ENCODE results near the gene LRRC51. TPM values are rescaled to one million over a fixed set of nuclear protein-coding genes. Genes with fewer than 3 reads are reported as not detected.

Gene LRRC51
- polyA plus RNA-seq, 3 donors: 1.3 to 1.9 (median 1.6) TPM

DNA sequence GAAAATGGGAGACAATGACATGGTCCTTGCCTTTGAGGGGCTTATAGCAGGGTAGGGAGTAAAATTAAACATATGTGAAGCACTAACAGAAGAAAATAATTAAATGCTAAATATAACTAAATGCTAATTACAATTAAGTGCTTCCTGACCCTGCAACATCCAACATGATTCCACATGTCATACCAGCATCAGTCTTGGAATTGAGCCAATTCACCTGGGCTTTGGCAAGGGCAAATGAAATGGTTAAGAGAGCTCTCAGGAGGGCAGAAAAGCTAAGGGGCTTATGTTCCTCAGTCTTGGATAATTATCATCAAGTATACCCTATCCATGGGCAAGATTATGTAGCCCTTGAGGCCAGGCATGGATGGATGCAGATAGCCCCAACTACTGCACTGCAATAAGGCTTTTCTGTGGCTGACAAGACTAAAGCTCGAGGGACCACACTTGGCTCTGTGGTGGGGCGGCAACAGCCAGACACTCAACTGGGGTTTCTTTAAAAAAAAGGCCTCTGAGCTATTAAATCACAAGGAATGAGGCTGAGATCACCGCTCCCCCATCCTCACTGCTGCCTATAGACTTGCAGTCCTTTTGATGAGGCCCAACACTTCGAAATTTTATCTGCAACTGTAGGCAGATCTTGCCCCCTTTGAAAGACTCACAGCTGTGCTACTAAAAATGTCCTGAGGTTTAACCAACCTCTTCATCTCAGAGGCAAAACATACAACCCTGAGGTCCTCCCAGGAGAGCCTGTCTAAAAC is 42.9 kb upstream of the LRRC51 start:
- TF ChIP-seq CTCF (IDR thresholded peaks at IDR 0.05): no peak
- WGBS (ENCODE audit: insufficient coverage): 78% methylated on average over 4 of the region's 4 CpGs
- H3K79me2 ChIP-seq (ENCODE audit: insufficient read depth, low read length): peaks cover 94% of the 10 kb centered on the region

GRCh38 chr11:72038491-72038890 is 42.2 kb upstream of the LRRC51 start:
- WGBS (ENCODE audit: insufficient coverage): 56% methylated on average over 2 of the region's 2 CpGs
- Histone ChIP-seq H4K20me1 (ENCODE audit: insufficient read depth, low read length) (peaks cover 27% of the 10 kb centered on the region), H2AFZ (ENCODE audit: insufficient read depth, low read depth, low read length, poor library complexity, severe bottlenecking) (no peak overlapping the region), H3K36me3 (replicated peaks in 1 of 2; ENCODE audit: control insufficient read depth in 1 of 2, insufficient read depth in 2 of 2, low read length in 2 of 2) (peaks cover 21 to 44% of the 10 kb centered on the region in 2 donors), H3K9me3 (replicated peaks in 1 of 2; ENCODE audit: control insufficient read depth in 1 of 2, insufficient read depth in 1 of 2, low read length in 2 of 2) (no peaks in the 10 kb centered on the region), H3K27me3 (ENCODE audit: control insufficient read depth in 2 of 2, insufficient read depth in 2 of 2, low read length in 2 of 2) (no peaks in the 10 kb centered on the region), H3K4me1 (ENCODE audit: control insufficient read depth in 1 of 2, insufficient read depth in 2 of 2, low read length in 2 of 2) (peaks cover 33 to 43% of the 10 kb centered on the region in 2 donors), H3K4me3 (replicated peaks in 1 of 3; ENCODE audit: low read depth in 2 of 3, low read length in 3 of 3) (no peak overlapping the region), H3K4me2 (replicated peaks; ENCODE audit: extremely low read depth, low read length, poor library complexity, severe bottlenecking) (peak overlapping the region; percentile 93), H3K27ac (ENCODE audit: low read depth in 1 of 2, low read length in 2 of 2) (peak overlapping the region in 1 of 2 donors; percentile 95), H3K9ac (ENCODE audit: insufficient read depth, low read length, poor library complexity, severe bottlenecking) (no peak overlapping the region), H3K79me2 (ENCODE audit: insufficient read depth, low read length) (peaks cover 94% of the 10 kb centered on the region)
- Mint-ChIP-seq H3K4me1 (peaks cover 6% of the 10 kb centered on the region), H3K27me3 (ENCODE audit: low read depth in 3 of 3) (no peaks in the 10 kb centered on the region), H3K36me3 (peaks cover 34 to 48% of the 10 kb centered on the region in 2 donors), H3K27ac (peak overlapping the region in 1 of 7 donors; percentile 49), H3K4me3 (peak overlapping the region in 1 of 2 donors; percentile 2), H3K9me3 (no peaks in the 10 kb centered on the region)
- intact Hi-C loops (cut with micrococcal nuclease): no loop called here
- no peak for TF ChIP-seq CTCF (IDR thresholded peaks at IDR 0.05)
- no peak for DNase-seq

More for the DNA sequence above, 42.9 kb upstream of the LRRC51 start:
- Mint-ChIP-seq H3K4me3 (no peak overlapping the region), H3K9me3 (no peaks in the 10 kb centered on the region), H3K27me3 (ENCODE audit: low read depth in 3 of 3) (no peaks in the 10 kb centered on the region), H3K27ac (peak overlapping the region in 2 of 7 donors; percentile 26 to 85), H3K36me3 (peaks cover 33 to 50% of the 10 kb centered on the region in 2 donors), H3K4me1 (peaks cover 11% of the 10 kb centered on the region)
- peaks cover 31% of the 10 kb centered on the region for H4K20me1 ChIP-seq (ENCODE audit: insufficient read depth, low read length)
- intact Hi-C loops (cut with micrococcal nuclease): no loop called here
- no peak overlapping the region for H3K4me3 ChIP-seq (replicated peaks in 1 of 3; ENCODE audit: low read depth in 2 of 3, low read length in 3 of 3)
- peaks cover 22 to 49% of the 10 kb centered on the region in 2 donors for H3K36me3 ChIP-seq (replicated peaks in 1 of 2; ENCODE audit: control insufficient read depth in 1 of 2, insufficient read depth in 2 of 2, low read length in 2 of 2)
- H2AFZ ChIP-seq (ENCODE audit: insufficient read depth, low read depth, low read length, poor library complexity, severe bottlenecking): no peak overlapping the region
- DNase-seq: no peak
- no peak overlapping the region for H3K9ac ChIP-seq (ENCODE audit: insufficient read depth, low read length, poor library complexity, severe bottlenecking)
- H3K4me1 ChIP-seq (ENCODE audit: control insufficient read depth in 1 of 2, insufficient read depth in 2 of 2, low read length in 2 of 2): peaks cover 31 to 46% of the 10 kb centered on the region in 2 donors
- H3K9me3 ChIP-seq (replicated peaks in 1 of 2; ENCODE audit: control insufficient read depth in 1 of 2, insufficient read depth in 1 of 2, low read length in 2 of 2): no peaks in the 10 kb centered on the region
- H3K27me3 ChIP-seq (ENCODE audit: control insufficient read depth in 2 of 2, insufficient read depth in 2 of 2, low read length in 2 of 2): no peaks in the 10 kb centered on the region
- no peak overlapping the region for H3K4me2 ChIP-seq (replicated peaks; ENCODE audit: extremely low read depth, low read length, poor library complexity, severe bottlenecking)
- peak overlapping the region in 1 of 2 donors; percentile 95 for H3K27ac ChIP-seq (ENCODE audit: low read depth in 1 of 2, low read length in 2 of 2)

All from CD14-positive monocyte (primary cell).